Endometrial microvascular endothelial cells (primary cell): Measurements from ENCODE around the gene MMP14. TPM values are rescaled to one million over a fixed set of nuclear protein-coding genes. Genes with fewer than 3 reads are reported as not detected.
"Not testable (repeated sequence)": the region's sequence is repeated elsewhere in the genome, so short reads cannot be mapped to it uniquely, and the experiment has no call there.

Source experiments
- in situ Hi-C: cut with HindIII; loops from 2 replicates; pipeline ENCODE4 v1.10.0; 2017; ENCODE audit warnings: low sequenced_read_pairs, low pct_unique_long_range_greater_than_20kb; ENCODE audit errors: inconsistent ontology term
- total RNA-seq: library from RNA; depleted of rRNA; stranded (reverse); fragments of >200 nt; gene quantifications from one replicate; pipeline ENCODE4 v1.2.3, GENCODE V29; 2015; ENCODE audit errors: inconsistent ontology term

MMP14 gene
- 416 TPM for total RNA-seq

DNA sequence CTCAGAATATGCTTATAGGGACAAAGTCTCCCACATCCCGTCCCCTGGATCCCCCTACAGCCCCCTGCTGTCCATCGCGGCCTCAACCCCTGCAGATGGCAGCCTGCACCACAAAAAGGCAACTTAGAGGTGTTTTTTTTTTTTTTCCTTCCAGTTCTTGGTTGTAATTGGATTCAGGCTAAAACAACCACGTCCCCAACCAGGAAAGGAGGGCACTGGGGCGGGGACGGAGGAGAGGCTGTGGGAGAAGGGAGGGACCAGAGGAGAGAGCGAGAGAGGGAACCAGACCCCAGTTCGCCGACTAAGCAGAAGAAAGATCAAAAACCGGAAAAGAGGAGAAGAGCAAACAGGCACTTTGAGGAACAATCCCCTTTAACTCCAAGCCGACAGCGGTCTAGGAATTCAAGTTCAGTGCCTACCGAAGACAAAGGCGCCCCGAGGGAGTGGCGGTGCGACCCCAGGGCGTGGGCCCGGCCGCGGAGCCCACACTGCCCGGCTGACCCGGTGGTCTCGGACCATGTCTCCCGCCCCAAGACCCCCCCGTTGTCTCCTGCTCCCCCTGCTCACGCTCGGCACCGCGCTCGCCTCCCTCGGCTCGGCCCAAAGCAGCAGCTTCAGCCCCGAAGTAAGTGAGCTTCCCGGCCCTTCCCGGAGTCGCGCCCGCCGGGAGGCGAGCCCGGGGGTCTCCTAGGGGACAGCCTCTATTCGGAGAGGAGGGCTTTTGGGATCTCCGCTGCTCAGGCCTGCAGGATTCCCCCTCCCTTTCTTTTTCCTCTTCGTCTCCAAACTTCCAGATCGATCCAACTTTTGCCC, at the start of gene MMP14:
MMP14 (plus strand) TSS at position 285 of the 813 bp plus-strand sequence; CDS start at position 518, 233 bp downstream.
- in situ Hi-C loops = no loop called here

DNA sequence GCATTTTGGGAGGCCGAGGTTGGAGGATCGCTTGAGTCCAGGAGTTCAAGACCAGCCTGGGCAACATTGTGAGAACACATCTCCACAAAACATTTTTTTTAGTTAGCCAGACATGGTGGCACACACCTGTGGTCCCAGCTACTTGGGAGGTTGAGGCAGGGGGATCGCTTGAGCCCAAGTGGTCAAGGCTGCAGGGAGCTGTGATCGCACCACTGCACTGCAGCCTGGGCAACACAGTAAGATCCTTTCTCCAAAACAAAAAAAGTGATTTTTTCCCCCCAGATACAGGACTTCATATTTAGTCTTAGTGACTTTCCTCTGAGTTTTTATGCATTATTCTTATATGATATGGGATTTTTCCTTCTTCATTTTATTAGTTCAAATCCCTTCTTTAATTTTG, 49.7 kb upstream of the MMP14 start:
- in situ Hi-C loops = no loop called here

DNA sequence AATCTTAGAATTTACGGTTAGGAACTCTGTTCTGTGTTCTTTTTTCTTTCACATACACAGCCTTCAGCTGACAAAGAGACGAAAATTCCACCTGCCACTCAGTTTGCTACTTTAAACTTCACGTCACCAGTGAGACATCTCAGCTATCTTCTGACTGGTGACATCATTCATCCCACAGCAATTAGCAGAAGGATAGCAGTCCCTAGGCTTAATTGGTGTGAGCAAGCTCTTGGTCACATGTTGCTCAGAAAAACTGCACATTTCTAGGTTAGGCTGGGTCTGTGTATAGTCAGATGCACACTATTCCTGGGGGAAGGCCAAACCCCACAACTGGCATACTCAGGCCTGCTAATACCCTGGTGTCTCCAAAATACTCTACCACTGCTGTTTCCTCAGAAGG, 45.1 kb upstream of the MMP14 start:
- in situ Hi-C loops = no loop called here

DNA sequence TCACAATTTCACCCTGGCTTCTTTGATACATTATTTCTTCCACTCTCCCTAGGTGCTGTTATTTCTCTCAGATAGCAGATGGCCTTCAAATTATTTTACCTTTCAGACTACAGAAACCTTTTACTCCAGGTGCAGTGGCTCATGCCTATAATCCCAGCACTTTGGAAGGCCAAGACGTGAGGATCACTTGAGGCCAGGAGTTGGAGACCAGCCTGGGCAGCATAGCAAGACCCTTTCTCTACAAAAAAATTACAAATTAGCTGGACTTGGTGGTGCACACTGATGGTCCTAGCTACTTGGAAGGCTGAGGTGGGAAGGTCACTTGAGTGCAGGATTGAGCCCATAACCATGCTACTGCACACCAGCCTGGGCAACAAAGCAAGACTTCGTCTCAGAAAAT, 44.2 kb upstream of the MMP14 start:
- in situ Hi-C loops = no loop called here

DNA sequence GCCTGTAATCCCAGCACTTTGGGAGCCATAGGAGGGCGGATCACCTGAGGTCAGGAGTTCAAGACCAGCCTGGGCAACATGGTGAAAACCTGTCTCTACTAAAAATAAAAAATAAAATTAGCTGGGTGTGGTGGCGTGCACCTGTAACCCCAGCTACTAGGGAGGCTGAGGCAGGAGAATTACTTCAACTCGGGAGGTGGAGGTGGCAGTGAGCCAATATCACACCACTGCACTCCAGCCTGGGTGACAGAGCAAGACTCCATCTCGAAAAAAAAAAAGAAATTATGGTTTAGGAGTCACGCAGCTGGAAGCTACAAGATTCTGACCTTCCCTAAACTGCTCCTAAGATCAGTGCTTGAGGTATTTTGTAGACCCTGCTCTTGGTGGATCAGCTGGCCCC, 42.8 kb upstream of the MMP14 start:
- in situ Hi-C loops = not testable (repeated sequence)

DNA sequence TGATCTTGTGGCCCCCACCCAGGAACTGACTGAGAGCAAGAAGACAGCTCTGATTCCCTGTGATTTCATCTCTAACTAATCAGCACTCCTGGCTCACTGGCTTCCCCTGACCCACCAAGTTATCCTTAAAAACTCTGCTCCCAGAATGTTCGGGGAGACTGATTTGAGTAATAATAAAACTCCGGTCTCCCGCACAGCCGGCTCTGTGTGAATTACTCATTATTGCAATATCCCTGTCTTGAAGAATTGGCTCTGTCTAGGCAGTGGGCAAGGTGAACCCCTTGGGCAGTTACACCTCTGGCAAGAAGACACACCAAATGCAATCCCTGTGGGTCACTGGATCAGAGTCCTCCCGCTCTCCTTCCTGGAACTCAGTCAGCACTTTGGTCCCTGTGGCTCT, 42.4 kb upstream of the MMP14 start:
- in situ Hi-C loops = no loop called here

DNA sequence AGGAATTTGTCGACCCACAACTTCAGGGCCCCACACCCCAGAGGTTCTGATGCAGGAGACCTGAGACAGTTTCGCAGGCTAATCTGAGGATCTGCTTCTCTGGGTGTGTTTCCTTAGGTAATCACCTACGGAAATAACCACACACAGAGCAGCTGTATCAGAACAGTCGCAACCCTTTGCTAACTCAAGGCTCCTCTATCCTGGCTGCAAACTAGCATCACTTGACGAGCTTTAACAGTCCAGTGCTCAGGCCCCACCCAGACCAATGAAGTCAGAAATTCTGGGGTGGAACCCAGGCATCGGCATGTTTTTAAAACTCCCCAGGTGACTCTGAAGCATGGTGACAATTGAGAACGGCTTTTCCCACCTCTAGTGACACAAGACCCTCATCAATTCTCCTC, 41.8 kb upstream of the MMP14 start:
- in situ Hi-C loops = no loop called here

DNA sequence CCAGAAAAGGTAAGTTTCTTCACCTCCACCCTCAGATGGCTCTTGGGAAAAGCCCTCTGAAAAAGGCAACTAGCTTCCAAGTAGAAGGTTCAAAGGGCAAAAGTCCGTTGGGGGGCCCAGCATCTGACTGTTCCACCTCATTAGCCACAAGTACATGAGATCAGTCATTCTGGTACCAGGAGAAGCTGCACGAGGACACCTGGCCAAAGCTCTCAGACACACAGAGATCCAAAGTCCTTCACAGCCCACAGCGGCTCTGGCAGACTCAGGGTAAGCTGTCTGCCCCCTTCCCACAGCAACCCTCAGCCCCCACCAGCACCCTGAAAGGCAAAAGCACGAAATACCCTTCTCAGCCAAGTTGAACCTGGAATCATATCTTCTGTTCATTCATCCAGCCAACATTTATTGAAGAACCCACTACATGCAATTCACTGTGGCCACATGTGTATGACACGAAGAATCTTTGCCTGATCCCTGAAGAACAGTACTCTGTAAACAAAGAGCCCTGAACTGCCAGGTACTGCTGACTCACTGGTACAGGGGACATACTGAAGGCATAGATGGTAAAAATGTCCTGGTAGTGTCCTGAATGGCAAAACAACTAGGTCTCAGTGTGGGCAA, 40.2 kb upstream of the MMP14 start:
- in situ Hi-C loops = no loop called here

DNA sequence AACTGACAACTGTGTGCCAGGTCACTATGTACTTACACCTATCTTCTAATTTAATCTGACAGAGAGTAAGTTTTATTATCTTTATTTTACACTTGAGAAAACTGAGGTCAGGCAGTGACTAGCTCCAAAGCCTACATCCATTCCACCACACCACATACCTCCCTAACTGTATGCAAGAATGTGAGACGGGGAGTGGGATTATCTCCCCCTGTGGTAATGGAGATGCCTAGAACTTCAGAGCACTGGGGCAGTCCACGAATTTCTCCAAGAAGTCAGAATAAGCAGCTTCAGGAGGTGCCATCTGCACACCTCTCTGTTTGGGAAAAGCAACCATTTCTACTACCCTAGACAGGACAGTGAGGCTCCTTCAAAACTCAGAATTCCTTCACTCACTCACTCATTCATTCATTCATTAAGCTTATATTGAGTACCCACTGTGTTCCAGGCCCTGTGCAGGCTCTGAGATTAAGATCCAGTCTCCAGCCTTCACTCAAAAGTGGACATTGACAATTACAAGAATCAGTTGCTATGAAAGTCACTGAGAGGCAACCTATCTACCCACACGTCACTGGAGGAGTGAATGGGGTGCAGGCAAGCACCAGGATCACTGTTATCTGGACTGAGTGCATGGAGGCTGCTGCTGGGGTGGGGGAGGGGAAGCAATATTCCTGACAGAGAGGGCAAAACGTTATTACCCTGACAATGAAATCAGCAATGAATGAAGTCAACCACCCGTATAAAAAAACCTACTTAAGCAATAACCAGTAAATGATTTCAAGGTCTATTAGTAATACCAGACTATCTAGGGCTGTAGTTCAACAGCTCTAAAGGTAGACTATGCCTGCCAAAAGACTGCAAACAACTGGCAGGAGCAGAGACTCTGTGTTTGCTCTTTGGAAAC, 39.1 kb upstream of the MMP14 start:
- in situ Hi-C loops = no loop called here

DNA sequence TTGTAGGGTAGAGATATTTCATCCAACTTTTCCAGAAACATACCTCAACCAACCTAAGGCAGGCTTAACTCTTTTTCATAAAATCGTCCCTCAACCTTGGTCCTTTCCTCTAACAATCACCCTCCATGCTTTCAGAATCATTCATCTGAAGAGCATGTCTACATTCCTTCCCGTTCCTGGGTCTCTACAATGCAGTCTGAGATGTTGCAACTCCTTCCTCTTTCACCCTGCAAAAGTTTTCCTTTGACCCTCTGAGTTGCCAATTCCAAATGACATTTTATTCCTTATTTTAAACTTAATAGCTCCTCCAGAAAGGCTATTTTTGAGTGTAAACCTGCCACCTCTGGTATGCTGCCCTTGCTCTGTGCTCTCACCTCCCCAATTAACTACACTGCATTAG, 37.9 kb upstream of the MMP14 start:
- in situ Hi-C loops = no loop called here

DNA sequence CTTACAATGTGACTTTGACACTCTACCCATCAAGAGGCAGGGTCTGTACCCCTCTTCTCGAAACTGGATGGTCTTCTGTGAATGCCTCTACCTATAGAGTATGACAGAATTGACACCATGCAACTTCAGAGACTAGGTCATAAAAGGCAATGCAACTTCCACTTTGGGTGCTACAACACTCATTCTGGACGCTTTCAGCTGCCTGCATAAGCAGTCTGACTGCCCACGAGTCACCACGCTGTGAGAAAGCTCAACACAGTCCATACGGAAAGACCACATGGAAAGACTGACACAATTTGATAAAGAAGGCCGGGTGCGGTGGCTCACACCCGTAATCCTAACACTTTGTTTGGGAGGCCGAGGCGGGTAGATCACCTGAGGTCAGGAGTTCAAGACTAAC, 36.0 kb upstream of the MMP14 start:
- in situ Hi-C loops = no loop called here

DNA sequence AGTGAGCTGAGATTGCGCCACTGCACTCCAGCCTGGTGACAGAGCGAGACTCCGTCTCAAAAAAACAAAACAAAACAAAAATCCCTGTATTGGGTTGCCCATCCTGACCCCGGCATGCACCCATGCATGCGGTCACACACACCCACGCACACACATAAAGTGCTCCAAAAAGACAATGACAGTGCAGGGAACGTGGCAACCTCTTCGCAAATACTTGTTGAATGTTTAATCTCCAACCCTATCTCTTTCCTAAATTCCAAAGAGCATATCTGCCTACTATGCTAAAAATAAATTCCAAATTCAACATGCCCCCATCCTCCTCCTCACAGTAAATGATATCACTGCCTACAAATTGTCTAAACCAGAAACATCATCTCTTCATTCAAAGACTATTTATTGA, 34.7 kb upstream of the MMP14 start:
- in situ Hi-C loops = no loop called here

DNA sequence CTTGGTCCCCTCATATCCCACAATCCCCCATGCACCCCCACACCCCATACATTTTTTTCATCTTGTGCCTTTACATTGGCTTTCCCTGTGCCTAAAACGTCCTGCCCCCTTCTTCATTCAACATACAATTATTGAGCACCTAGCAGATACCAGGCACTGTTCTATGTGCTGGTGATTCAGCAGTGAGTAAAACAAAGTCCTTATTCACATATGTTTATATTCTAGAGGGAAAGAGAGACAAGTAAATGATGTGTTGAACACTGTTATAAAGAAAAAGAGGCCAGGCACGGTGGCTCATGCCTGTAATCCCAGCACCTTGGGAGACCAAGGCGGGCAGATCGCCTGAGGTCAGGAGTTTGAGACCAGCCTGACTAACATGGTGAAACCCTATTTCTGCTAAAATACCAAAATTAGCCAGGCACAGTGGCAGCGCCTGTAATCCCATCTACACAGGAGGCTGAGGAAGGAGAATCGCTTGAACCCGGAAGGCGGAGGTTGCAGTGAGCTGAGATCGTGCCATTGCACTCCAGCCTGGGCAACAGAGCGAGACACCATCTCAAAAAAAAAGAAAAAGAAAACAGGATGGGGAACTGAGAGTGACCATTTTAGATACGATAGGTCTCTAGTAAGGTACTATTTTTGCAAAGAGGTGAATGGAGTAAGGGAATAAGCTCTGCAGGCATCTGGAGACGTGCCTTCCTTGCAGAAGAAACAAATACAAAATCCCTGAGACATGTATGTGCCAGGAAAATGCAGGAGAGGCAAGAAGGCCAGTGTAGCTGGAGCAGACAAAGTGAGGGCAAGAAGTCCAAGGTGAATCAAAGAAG, 33.3 kb upstream of the MMP14 start:
- in situ Hi-C loops = no loop called here

DNA sequence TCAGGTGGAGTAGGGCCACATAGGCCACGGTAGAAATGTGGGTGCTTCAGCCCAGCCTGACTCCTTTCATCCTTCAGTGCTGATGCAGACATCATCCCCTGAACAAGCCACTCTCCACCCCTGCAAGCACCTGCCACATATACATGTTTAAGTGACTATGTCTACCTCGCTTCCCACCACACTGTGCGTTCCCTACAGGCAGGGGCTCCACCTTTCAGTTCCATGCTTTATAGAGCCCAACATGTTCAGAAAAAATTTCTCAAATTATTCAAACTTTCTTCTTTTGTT, 32.8 kb upstream of the MMP14 start:
- in situ Hi-C loops = no loop called here

DNA sequence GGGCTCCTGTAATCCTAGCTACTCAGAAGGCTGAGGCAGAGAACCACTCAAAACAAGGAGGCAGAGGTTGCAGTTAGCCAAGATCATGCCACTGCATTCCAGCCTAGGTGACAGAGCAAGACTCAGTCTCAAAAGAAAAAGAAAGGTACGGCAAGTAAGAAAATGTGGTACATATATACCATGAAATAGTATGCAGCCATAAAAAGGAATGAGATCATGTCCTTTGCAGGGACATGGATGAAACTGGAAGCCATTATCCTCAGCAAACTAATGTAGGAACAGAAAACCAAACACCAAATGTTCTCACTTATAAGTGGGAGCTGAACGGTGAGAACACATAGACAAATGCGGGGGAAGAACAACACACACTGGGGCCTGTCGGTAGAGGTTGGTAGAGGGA, 31.1 kb upstream of the MMP14 start:
- in situ Hi-C loops = not testable (repeated sequence)

DNA sequence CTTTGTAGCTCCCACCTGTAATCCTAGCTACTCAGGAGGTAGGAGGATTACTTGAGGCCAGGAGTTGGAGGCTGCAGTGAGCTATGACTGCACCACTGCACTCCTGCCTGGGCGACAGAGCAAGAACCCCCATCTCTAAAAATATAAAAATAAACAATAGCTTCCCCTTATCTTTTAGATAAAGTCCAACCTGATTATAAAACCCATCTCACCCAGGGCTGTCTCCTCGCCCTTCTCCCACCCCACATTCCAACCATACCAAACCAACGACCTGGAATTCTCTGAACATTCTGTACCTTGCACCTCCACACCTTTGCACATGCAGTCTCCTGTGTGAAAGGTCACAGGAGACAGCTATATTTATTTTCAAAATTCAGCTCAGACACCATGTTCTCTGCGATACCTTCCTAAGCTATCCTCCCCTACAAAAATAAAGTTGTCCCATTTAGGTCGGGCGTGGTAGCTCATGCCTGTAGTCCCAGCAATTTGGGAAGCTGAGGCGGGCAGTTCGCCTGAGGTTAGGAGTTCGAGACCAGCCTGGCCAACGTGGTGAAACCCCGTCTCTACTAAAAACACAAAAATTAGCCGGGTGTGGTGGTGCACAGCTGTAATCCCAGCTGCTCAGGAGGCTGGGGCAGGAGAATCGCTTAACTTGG, 28.8 kb upstream of the MMP14 start:
- in situ Hi-C loops = no loop called here

DNA sequence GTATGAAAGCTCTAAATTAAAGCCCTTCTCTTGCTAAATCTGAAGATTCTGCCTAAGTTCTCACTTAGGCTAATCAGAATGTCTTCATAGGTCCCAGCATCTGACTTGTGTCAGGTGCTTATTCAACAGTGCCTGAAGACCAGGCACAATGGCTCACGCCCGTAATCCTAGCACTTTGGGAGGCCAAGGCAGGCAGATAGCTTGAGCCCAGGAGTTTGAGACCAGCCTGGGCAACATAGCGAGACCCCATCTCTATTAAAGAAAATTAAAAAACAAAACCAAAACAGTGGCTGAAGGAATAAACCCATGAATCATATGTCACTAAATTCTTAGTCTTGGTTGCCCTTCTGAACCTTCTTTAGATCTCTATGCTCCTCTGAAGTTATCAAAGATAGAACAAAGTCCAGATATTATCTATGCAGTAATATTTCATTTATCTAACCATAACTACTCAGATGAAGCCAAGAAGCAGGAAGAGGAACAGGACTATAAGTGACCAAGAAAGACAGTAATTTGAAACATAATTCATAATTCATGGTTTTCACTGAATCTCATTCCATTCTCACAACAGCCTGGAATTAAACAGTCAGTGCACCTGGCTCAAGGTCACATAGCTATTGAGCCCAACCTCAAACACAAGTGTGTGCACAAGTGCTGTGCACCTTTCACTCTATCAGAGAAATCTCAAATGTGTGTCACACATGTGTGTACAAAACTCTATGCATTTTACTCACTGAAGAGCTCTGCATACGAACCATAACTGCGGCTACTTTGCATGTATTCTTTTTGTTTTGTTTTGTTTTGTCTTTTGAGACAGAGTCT, 27.8 kb upstream of the MMP14 start:
- in situ Hi-C loops = no loop called here

DNA sequence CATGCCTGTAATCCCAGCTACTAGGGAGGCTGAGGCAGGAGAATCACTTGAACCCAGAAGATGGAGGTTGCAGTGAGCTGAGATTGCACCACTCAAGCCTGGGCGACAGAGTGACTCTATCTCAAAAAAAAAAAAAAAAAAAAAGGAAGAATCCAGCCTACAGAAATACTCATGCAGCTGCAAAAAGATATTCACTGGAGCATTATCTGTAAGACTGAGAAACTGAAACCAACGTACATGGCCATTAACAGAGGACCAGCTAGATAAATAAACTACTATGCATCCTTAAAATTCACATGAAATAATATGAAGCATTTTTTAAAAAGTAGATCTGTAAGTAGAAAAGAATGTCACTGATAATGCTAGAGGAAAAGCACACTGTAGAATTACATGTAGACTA, 24.7 kb upstream of the MMP14 start:
- in situ Hi-C loops = no loop called here
